Pancreas (tissue), 10 donors: ENCODE measurements around the gene OVOL3. TPM values are rescaled to one million over a fixed set of nuclear protein-coding genes. Genes with fewer than 3 reads are reported as not detected.

Experiments used
- ATAC-seq, 4 donors: fragments of 200-7000 bp; cut with Tn5 transposase; one replicate each; pipeline versions ENCODE4 v1.8.0 to v1.9.1; 2020; ENCODE audit warnings: mild to moderate bottlenecking in 4 of 4, moderate library complexity in 4 of 4
- DNase-seq, 6 donors: peaks; one replicate each; pipeline ENCODE4 v3.0.0-alpha.2; 2020
- FAIRE-seq: peaks from 2 replicates; lab custom pipeline; 2012; peaks lifted over from hg19 to GRCh38; lab: Jason Lieb, UNC
- H3K27ac ChIP-seq, 4 donors: fragments of 200-600 bp; sonication (generic); 1 replicate in 3 of 4; 2 replicates in 1 of 4; pipeline versions ENCODE4 v1.5.0 to v1.8.0; 2020
- H3K27me3 ChIP-seq, 4 donors: fragments of 200-600 bp; one replicate each; pipeline ENCODE4 v1.8.0; 2021
- H3K36me3 ChIP-seq, 3 donors: fragments of 200-600 bp; sonication (generic) in 1 of 3; one replicate each; pipeline versions ENCODE4 v1.5.0 to v1.8.0; 2020 to 2021
- H3K4me1 ChIP-seq, 3 donors: fragments of 200-600 bp; one replicate each; pipeline ENCODE4 v1.8.0; 2021
- H3K4me3 ChIP-seq, 4 donors: fragments of 200-600 bp; sonication (generic) in 2 of 4; one replicate each; pipeline versions ENCODE4 v1.5.0 to v1.8.0; 2020 to 2021
- H3K9me3 ChIP-seq, 4 donors: fragments of 200-600 bp; one replicate each; pipeline ENCODE4 v1.8.0; 2021
- CTCF ChIP-seq, 4 donors: fragments of 200-600 bp; sonication (generic) in 3 of 4; IDR thresholded peaks; one replicate each; pipeline versions ENCODE4 v1.5.0 to v1.8.0; 2021; ENCODE audit warnings: antibody characterized with exemption in 4 of 4
- WGBS, 2 donors: extraction: QIAGEN DNeasy Blood & Tissue Kit; methylation state at CpG; one replicate each; pipeline ENCODE4 v1.1.7; 2013; 5-methylcytosine and 5-hydroxymethylcytosine counted together
- intact Hi-C, 3 donors: fragments of 100-400 bp; cut with DNase I; formaldehyde crosslinking; loops; one replicate each; pipeline versions ENCODE4 v1.11.1 to v1.14.2; 2022
- polyA plus RNA-seq, 2 donors: library from polyadenylated mRNA; stranded (reverse); fragments of 200-250 nt; gene quantifications; one replicate each; pipeline ENCODE4 v1.2.3, GENCODE V29; 2013
- total RNA-seq, 6 donors: library from RNA; stranded (reverse); fragmentation: NEBNext Ultra II Directional in 4 of 6; extraction: Animal tissue kit (Norgen Biotek cat#: 25700) in 4 of 6; gene quantifications; one replicate each; pipeline versions ENCODE4 v1.2.1 to v1.2.4, GENCODE V29; 2021 to 2023
- donor health status: healthy with polysubstance abuse.
- donor health status: DM: no; HTN: no; CAD: no; lungs with moderate emphysema.
- donor health status: DM: no; HTN: no; CAD: no.
- donor health status: control.
- donor health status: control.
- donor health status: Bipolar disorder and iron deficiency.
- donor health status: DM: yes; HTN: yes; CAD: no.
- donor health status: DM: no; HTN: no; CAD: no.
- donor health status: DM: no; HTN: no; CAD: no.
- donor health status: DM: yes; HTN: yes; CAD: no.

Gene OVOL3
- total and polyA plus RNA-seq, 8 donors = not detected

- FAIRE-seq (no peak), ATAC-seq (no peak), DNase-seq (no peak)
- no peaks in the 10 kb centered on the region for H3K27me3 ChIP-seq
- no peak for TF ChIP-seq CTCF (IDR thresholded peaks at IDR 0.05)
- intact Hi-C loops = no loop called here
- no peak overlapping the region for H3K4me3 ChIP-seq
- no peaks in the 10 kb centered on the region for H3K4me1 ChIP-seq
- no peaks in the 10 kb centered on the region for H3K9me3 ChIP-seq
- WGBS, 2 donors = 94 to 97% methylated on average over 12 of the region's 12 CpGs
- no peaks in the 10 kb centered on the region for H3K36me3 ChIP-seq
- no peak overlapping the region for H3K27ac ChIP-seq
Measured at GRCh38 chr19:36103842-36104552, 6.9 kb upstream of the OVOL3 start.

- no peaks in the 10 kb centered on the region for H3K27me3 ChIP-seq
- FAIRE-seq (no peak), DNase-seq (no peak), ATAC-seq (no peak)
- intact Hi-C loops = no loop called here
- H3K36me3 ChIP-seq = no peaks in the 10 kb centered on the region
- WGBS, 2 donors = 93 to 94% methylated on average over 6 of the region's 6 CpGs
- no peaks in the 10 kb centered on the region for H3K9me3 ChIP-seq
- H3K4me3 ChIP-seq = no peak overlapping the region
- TF ChIP-seq CTCF (IDR thresholded peaks at IDR 0.05) = no peak
- H3K4me1 ChIP-seq = no peaks in the 10 kb centered on the region
- H3K27ac ChIP-seq = no peak overlapping the region
Measured at GRCh38 chr19:36106441-36106840, 4.5 kb upstream of the OVOL3 start.

- H3K9me3 ChIP-seq = no peaks in the 10 kb centered on the region
- no peak overlapping the region for H3K27ac ChIP-seq
- no peak for TF ChIP-seq CTCF (IDR thresholded peaks at IDR 0.05)
- H3K4me3 ChIP-seq = no peak overlapping the region
- intact Hi-C loops = no loop called here
- no peaks in the 10 kb centered on the region for H3K27me3 ChIP-seq
- 92 to 98% methylated on average over 5 of the region's 5 CpGs for WGBS, 2 donors
- no peak for ATAC-seq
- FAIRE-seq = no peak
- H3K36me3 ChIP-seq = no peaks in the 10 kb centered on the region
- H3K4me1 ChIP-seq = no peaks in the 10 kb centered on the region
- DNase-seq = no peak
Measured at GRCh38 chr19:36106991-36107390, 4.0 kb upstream of the OVOL3 start.

- peaks cover 0 to 3% (median 0%) of the 10 kb centered on the region in 3 donors for H3K4me1 ChIP-seq
- H3K27ac ChIP-seq = no peak overlapping the region
- no peak for ATAC-seq
- H3K27me3 ChIP-seq = no peaks in the 10 kb centered on the region
- intact Hi-C loops = no loop called here
- H3K36me3 ChIP-seq = no peaks in the 10 kb centered on the region
- TF ChIP-seq CTCF (IDR thresholded peaks at IDR 0.05) = no peak
- 92 to 94% methylated on average over 3 of the region's 3 CpGs for WGBS, 2 donors
- FAIRE-seq = no peak
- no peak overlapping the region for H3K4me3 ChIP-seq
- DNase-seq = no peak
- no peaks in the 10 kb centered on the region for H3K9me3 ChIP-seq
Measured at GRCh38 chr19:36108684-36109083, 2.3 kb upstream of the OVOL3 start.

GRCh38 chr19:36111200-36111539 lies 227 bp downstream of the OVOL3 start:
- DNase-seq (no peak), ATAC-seq (no peak), FAIRE-seq (no peak)
- Histone ChIP-seq H3K4me1 (peaks cover 0 to 8% (median 5%) of the 10 kb centered on the region in 3 donors), H3K9me3 (no peaks in the 10 kb centered on the region), H3K36me3 (no peaks in the 10 kb centered on the region), H3K27me3 (no peaks in the 10 kb centered on the region), H3K27ac (no peak overlapping the region), H3K4me3 (no peak overlapping the region)
- no peak for TF ChIP-seq CTCF (IDR thresholded peaks at IDR 0.05)
- WGBS, 2 donors = 84 to 86% methylated on average over 13 of the region's 13 CpGs
- intact Hi-C loops = no loop called here
